Measurements from ENCODE around the gene DRD4.

DNA sequence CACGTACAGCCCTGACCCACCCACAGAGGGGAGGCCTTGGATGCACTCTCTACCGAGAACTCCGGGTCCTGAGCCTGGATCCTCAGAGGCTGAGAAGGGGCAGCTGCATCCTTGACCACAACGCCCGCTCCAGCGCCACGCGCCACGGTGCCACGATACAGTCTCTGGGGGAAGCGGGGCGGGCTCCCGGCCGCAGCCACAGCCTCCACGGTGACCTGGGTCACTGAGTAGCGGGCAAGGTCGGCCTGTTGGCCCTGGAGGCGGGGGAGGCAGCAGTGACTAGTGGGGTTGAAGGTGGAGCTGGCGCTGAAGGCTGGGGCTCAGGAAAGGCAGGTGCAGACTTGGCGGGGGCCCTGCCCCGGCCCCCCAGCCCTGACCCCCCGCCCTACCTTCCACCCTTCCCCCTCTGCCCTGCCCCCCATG is 17.4 kb upstream of the DRD4 start:
- no peak for TF ChIP-seq E2F4 (CRISPR knock-in tag; IDR thresholded peaks at IDR 0.05; ENCODE audit: low read depth)
- TF ChIP-seq ZBTB2 (IDR thresholded peaks at IDR 0.05), result no peak
- TF ChIP-seq, protein P1, sequence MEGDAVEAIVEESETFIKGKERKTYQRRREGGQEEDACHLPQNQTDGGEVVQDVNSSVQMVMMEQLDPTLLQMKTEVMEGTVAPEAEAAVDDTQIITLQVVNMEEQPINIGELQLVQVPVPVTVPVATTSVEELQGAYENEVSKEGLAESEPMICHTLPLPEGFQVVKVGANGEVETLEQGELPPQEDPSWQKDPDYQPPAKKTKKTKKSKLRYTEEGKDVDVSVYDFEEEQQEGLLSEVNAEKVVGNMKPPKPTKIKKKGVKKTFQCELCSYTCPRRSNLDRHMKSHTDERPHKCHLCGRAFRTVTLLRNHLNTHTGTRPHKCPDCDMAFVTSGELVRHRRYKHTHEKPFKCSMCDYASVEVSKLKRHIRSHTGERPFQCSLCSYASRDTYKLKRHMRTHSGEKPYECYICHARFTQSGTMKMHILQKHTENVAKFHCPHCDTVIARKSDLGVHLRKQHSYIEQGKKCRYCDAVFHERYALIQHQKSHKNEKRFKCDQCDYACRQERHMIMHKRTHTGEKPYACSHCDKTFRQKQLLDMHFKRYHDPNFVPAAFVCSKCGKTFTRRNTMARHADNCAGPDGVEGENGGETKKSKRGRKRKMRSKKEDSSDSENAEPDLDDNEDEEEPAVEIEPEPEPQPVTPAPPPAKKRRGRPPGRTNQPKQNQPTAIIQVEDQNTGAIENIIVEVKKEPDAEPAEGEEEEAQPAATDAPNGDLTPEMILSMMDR (IDR thresholded peaks at IDR 0.05 in 2 of 3, conservative IDR thresholded peaks at IDR 0.05 in 1 of 3; ENCODE audit: insufficient read depth in 2 of 3, low read depth in 1 of 3, low read length in 3 of 3), result no peak
- TF ChIP-seq, protein P2, sequence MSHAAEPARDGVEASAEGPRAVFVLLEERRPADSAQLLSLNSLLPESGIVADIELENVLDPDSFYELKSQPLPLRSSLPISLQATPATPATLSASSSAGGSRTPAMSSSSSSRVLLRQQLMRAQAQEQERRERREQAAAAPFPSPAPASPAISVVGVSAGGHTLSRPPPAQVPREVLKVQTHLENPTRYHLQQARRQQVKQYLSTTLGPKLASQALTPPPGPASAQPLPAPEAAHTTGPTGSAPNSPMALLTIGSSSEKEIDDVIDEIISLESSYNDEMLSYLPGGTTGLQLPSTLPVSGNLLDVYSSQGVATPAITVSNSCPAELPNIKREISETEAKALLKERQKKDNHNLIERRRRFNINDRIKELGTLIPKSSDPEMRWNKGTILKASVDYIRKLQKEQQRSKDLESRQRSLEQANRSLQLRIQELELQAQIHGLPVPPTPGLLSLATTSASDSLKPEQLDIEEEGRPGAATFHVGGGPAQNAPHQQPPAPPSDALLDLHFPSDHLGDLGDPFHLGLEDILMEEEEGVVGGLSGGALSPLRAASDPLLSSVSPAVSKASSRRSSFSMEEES (CRISPR knock-in tag; IDR thresholded peaks at IDR 0.05), result no peak
- TF ChIP-seq ZNF518B (CRISPR knock-in tag; IDR thresholded peaks at IDR 0.05), result no peak
- TF ChIP-seq ZNF12 (CRISPR knock-in tag; IDR thresholded peaks at IDR 0.05), result no peak
- no peak for TF ChIP-seq FOXM1 (IDR thresholded peaks at IDR 0.05; ENCODE audit: low read depth)
- TF ChIP-seq FOXM1 (CRISPR knock-in tag; IDR thresholded peaks at IDR 0.05; ENCODE audit: low read depth), result no peak
- no peak for TF ChIP-seq HDAC1 (IDR thresholded peaks at IDR 0.05)
- TF ChIP-seq BHLHE40 (IDR thresholded peaks at IDR 0.05; ENCODE audit: low read length), result no peak
- TF ChIP-seq, protein P3, sequence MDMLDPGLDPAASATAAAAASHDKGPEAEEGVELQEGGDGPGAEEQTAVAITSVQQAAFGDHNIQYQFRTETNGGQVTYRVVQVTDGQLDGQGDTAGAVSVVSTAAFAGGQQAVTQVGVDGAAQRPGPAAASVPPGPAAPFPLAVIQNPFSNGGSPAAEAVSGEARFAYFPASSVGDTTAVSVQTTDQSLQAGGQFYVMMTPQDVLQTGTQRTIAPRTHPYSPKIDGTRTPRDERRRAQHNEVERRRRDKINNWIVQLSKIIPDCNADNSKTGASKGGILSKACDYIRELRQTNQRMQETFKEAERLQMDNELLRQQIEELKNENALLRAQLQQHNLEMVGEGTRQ (CRISPR knock-in tag; IDR thresholded peaks at IDR 0.05), result no peak
- TF ChIP-seq HNRNPH1 (optimal IDR thresholded peaks at IDR 0.05; ENCODE audit: low read depth, low read length), result no peak
- TF ChIP-seq, protein P4, sequence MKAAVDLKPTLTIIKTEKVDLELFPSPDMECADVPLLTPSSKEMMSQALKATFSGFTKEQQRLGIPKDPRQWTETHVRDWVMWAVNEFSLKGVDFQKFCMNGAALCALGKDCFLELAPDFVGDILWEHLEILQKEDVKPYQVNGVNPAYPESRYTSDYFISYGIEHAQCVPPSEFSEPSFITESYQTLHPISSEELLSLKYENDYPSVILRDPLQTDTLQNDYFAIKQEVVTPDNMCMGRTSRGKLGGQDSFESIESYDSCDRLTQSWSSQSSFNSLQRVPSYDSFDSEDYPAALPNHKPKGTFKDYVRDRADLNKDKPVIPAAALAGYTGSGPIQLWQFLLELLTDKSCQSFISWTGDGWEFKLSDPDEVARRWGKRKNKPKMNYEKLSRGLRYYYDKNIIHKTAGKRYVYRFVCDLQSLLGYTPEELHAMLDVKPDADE (conservative IDR thresholded peaks at IDR 0.05; ENCODE audit: control insufficient read depth, low read depth, low read length), result no peak
